T-helper 2 cell treated with Interferon-gamma antibody and Interleukin-4, amounts not matched to agents 5 μg/mL and 100 μg/mL, for 36 hours (primary cell): ENCODE data around the gene USP4.

Source experiments
- DNase-seq: peaks from one replicate; pipeline ENCODE4 v3.0.0; 2021; ENCODE audit warnings: low spot score
- H3K27ac Mint-ChIP-seq: one replicate; pipeline ENCODE4 v1.8.0; 2021; ENCODE audit warnings: mild to moderate bottlenecking, mixed read lengths
- H3K27me3 Mint-ChIP-seq: one replicate; pipeline ENCODE4 v1.8.0; 2021; ENCODE audit warnings: low read depth, mixed read lengths
- H3K36me3 Mint-ChIP-seq: one replicate; pipeline ENCODE4 v1.8.0; 2021; ENCODE audit warnings: low read depth, mixed read lengths
- H3K4me1 Mint-ChIP-seq: one replicate; pipeline ENCODE4 v1.8.0; 2021; ENCODE audit warnings: low read depth, mixed read lengths
- H3K4me3 Mint-ChIP-seq: one replicate; pipeline ENCODE4 v1.8.0; 2022; ENCODE audit warnings: mild to moderate bottlenecking, moderate library complexity, mixed read lengths
- H3K9me3 Mint-ChIP-seq: one replicate; pipeline ENCODE4 v1.8.0; 2021; ENCODE audit warnings: mixed read lengths

USP4 gene

GRCh38 chr3:49296781-49297411 is 43.0 kb downstream of the USP4 start:
- no peak overlapping the region for H3K27ac Mint-ChIP-seq
- no peak for DNase-seq
- H3K4me3 Mint-ChIP-seq, result no peak overlapping the region
- H3K9me3 Mint-ChIP-seq, result no peaks in the 10 kb centered on the region
- peaks cover 2% of the 10 kb centered on the region for H3K4me1 Mint-ChIP-seq
- peaks cover 68% of the 10 kb centered on the region for H3K36me3 Mint-ChIP-seq
- H3K27me3 Mint-ChIP-seq, result no peaks in the 10 kb centered on the region

DNA sequence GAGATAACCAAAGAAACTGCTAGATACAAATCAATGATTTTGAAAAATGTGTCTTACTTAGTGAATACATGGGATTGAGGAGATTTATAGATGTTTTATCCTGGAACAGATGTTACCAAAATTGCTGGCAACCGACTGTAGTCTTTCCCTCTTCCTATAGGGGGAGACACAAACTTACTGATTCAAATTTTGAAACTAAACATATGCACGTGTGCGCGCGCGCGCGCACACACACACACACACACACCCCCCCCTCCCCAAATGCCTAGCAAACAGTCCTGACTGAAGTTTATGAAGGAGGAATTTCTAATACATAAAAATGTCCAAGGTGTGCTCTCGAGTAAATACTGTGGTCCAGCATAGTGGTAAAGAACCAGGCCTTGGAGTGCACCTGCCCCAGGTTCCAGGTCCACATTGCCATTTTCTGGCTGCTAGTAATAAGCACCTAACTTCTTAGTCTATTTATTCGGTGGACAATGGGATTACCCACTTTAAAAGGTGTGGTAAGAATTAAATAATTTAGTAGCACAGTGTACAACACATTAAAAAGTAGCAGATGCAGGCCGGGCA is 44.3 kb downstream of the USP4 start:
- Mint-ChIP-seq H3K27ac (no peak overlapping the region), H3K4me3 (no peak overlapping the region), H3K4me1 (peaks cover 2% of the 10 kb centered on the region), H3K36me3 (peaks cover 63% of the 10 kb centered on the region), H3K27me3 (no peaks in the 10 kb centered on the region), H3K9me3 (no peaks in the 10 kb centered on the region)
- no peak for DNase-seq

DNA sequence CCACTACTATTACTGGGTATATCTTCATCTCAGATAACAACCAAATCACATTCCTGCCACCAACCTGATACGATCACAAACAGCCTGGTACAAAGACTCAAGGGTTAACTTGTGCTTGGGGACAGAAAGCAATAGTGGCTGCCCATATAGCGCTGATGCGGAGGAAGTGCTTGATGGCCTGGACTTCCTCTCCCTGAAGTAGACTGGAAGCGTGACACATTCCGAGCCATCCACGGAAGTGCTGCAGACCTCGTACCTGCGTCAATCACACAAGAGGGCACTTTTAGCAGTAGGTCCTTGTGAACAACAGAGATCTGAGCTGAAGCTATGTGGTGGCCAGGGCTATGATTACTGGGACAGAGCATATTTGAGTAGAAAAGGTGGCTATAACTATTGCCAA is 45.5 kb downstream of the USP4 start:
- Mint-ChIP-seq H3K9me3 (no peaks in the 10 kb centered on the region), H3K27ac (no peak overlapping the region), H3K27me3 (no peaks in the 10 kb centered on the region), H3K36me3 (peaks cover 58% of the 10 kb centered on the region), H3K4me3 (no peak overlapping the region), H3K4me1 (peaks cover 2% of the 10 kb centered on the region)
- DNase-seq, result no peak

DNA sequence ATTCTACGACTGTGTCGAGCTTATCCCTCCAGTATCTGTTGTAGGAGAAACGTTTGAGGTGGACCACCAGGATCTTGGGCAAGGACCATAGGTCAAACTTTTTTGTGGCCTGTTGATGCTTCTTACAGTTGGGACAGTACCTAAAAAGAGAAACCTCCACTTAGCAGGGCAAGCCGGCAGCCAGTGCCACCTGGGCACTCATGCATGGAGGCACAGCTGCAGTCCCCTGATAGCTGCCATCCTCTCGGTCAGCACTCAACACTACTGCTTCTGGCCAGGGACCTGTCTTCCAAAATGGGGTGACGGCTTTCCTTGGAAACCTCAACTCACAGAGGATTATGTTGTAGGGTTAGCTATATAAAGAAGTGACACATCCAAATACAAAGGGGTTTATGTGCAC is 55.9 kb downstream of the USP4 start:
- H3K9me3 Mint-ChIP-seq, result no peaks in the 10 kb centered on the region
- H3K36me3 Mint-ChIP-seq, result peaks cover 64% of the 10 kb centered on the region
- no peaks in the 10 kb centered on the region for H3K27me3 Mint-ChIP-seq
- peaks cover 3% of the 10 kb centered on the region for H3K4me1 Mint-ChIP-seq
- no peak for DNase-seq
- no peak overlapping the region for H3K27ac Mint-ChIP-seq
- H3K4me3 Mint-ChIP-seq, result no peak overlapping the region

DNA sequence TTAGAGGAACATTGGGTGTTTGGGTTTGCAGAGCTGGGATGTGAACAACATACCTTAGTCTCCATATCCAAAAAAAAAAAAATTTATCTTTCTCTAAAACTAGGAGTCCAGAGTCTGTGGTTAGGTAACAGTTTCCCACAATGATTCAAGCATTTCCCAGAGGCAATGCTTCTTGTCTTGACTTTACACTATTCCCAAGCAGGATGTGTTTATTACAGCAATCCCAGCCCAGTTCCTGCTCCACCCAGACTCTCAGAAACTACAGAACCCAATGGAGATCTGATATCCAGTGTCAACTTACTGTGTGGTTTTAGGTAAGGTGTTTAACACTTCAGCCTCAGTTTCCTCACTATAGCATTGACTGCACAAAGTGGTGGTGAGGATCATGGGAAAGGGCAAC is 60.5 kb downstream of the USP4 start:
- Mint-ChIP-seq H3K27ac (no peak overlapping the region), H3K36me3 (peaks cover 42% of the 10 kb centered on the region), H3K27me3 (no peaks in the 10 kb centered on the region)

DNA sequence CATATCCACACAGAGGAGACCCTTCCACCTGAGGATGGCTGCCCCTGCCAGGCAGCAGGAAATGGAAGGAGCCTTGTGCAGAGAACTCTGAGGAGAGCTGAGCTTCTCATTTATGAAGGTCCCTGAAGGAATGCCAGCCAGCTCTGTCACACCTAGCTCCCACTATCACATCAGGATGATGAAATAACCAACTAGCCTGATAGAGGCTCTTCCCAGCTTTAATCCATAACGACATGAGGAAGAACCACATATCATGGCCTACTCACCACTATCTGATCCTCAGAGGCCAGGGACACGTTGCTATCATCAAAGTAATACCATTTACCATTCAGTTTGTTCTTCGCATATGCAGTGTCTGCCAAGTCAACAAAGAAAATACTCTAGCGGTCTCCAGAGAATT is 61.3 kb downstream of the USP4 start:
- no peak for DNase-seq
- no peak overlapping the region for H3K27ac Mint-ChIP-seq
- peaks cover 33% of the 10 kb centered on the region for H3K36me3 Mint-ChIP-seq

More for the DNA sequence above, 60.5 kb downstream of the USP4 start:
- H3K4me1 Mint-ChIP-seq, result peaks cover 24% of the 10 kb centered on the region
- H3K9me3 Mint-ChIP-seq, result no peaks in the 10 kb centered on the region
- H3K4me3 Mint-ChIP-seq, result no peak overlapping the region
- DNase-seq, result no peak

DNA sequence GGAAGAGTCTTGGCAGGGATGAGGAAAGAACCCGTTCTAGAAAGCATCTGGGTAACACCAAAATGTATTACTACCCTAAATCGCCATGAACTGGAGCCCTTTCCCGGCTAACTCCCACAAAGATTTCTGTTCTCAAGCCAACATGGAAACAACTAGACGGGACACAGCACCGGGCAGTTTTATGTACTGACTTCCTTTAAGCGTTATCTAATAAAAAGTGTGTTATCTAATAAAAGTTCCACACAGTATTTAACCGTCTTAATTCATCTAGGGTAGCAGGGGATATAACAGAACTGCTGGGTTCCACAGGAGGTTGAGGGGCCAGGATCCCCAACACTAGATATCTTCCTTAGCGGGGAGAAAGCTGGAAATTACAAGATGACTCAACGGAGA is 62.5 kb downstream of the USP4 start:
- H3K4me1 Mint-ChIP-seq, result peaks cover 24% of the 10 kb centered on the region
- peaks cover 30% of the 10 kb centered on the region for H3K36me3 Mint-ChIP-seq
- H3K4me3 Mint-ChIP-seq, result peak overlapping the region; percentile 85
- DNase-seq, result no peak
- no peaks in the 10 kb centered on the region for H3K27me3 Mint-ChIP-seq
- H3K9me3 Mint-ChIP-seq, result no peaks in the 10 kb centered on the region
- H3K27ac Mint-ChIP-seq, result peak overlapping the region; percentile 82

More for the DNA sequence above, 61.3 kb downstream of the USP4 start:
- Mint-ChIP-seq H3K4me3 (no peak overlapping the region), H3K27me3 (no peaks in the 10 kb centered on the region), H3K4me1 (peaks cover 24% of the 10 kb centered on the region), H3K9me3 (no peaks in the 10 kb centered on the region)

DNA sequence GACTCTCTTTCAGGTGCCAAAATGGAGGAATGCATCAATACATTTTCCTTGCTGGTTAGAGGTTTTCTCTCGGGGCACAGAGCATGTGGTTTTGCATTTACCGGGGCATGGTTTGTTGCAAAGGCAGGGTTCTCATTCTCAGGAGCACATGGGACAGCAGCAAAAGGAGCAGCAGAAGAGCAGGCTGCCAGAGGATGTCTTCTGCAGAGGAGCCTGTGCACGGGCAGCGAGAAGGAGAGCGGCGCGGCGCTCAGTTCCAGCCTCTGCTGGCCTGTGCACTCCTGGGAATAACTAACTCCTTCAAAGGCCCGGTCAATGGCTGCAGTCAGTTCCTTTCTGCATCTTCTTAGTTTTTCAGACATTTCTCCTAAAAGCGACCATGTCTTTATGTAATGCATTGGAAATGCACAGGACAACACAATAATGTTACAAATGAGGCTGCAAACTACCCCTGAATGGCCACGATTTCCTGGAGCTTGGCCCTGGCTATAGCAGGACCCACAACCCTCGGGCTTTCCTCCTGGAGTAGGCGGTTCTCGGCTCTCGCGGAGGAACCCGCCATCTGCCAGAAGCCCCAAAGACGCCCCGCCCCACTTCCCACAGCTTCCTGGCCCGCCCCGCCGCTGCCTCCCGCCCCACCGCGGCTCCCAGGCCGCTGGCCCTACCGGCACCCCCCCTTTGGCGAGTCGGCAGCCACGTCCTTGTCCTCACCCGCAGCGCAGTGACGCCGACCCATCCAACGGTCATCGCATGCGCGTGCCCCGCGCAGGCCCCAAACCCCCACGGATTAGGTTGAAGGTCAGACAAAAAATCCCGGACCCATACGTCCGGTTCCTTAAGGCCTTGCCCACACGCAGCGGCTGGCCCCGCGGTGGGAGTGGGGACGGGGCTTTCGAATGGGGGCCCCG is 63.1 kb downstream of the USP4 start, which contains the start of gene C3orf62:
Gene C3orf62 (minus strand): TSS at position 758 of the 908 bp plus-strand sequence. CDS start 360 bp downstream, at position 398.
- peak; percentile 85 for DNase-seq
- H3K9me3 Mint-ChIP-seq, result no peaks in the 10 kb centered on the region
- H3K27me3 Mint-ChIP-seq, result no peaks in the 10 kb centered on the region
- peaks cover 27% of the 10 kb centered on the region for H3K36me3 Mint-ChIP-seq
- peak within 1 kb of the TSS; percentile 85 for H3K4me3 Mint-ChIP-seq
- H3K27ac Mint-ChIP-seq, result peak within 1 kb of the TSS; percentile 82
- peaks cover 24% of the 10 kb centered on the region for H3K4me1 Mint-ChIP-seq

DNA sequence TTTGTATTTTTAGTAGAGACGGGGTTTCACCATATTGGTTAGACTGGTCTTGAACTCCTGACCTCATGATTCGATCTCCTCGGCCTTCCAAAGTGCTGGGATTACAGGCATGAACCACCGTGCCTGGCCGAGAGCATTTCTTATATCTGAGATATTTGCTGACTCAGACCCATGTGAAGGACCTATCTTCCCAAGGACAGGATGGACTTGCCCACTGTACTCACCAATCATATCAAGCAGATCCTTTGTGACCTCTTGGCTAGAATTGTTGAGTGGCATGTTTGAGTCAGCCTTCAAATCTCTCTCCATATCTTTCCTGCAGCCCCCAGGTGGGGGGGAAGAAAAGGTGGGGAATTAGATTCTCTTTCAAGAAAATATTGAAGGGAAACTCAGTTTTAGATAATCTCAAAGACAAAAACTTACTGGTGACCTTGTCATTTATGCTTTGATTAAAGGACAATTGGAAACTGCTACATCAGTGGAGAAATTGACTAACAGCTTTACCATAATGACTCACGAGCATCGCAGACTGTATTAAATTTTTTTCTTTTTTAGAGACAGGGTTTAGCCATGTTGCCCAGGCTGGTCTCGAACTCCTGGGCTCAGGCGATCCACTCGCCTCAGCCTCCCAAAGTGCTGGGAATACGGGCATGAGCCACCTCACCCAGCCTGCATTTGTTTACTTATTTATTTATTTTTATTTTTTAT is 65.9 kb downstream of the USP4 start:
- peaks cover 24% of the 10 kb centered on the region for H3K36me3 Mint-ChIP-seq
- no peak overlapping the region for H3K27ac Mint-ChIP-seq
- H3K4me1 Mint-ChIP-seq, result peaks cover 21% of the 10 kb centered on the region
- H3K9me3 Mint-ChIP-seq, result no peaks in the 10 kb centered on the region
- no peaks in the 10 kb centered on the region for H3K27me3 Mint-ChIP-seq
- H3K4me3 Mint-ChIP-seq, result no peak overlapping the region
- DNase-seq, result no peak

DNA sequence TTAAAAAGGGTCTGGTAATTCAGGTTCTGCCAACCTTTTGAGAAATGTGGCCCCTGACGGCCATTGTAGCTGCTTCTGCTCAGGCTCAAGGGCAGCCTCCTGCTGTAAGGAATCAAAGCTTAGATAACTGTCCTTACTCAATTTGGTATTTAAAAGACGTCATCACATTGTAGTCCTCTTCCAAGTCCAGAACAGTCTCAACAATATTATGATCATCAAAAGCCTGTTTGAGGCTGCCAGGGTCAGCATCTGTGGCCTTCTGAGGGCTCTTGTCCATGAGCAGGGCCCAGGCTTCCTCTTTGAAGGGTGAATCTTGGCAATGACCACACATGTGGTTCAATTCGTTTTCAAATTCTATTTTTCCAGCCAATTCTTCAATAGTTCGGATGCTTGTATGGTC is 68.8 kb downstream of the USP4 start:
- Mint-ChIP-seq H3K4me1 (peaks cover 5% of the 10 kb centered on the region), H3K36me3 (peaks cover 13% of the 10 kb centered on the region), H3K9me3 (no peaks in the 10 kb centered on the region), H3K27me3 (no peaks in the 10 kb centered on the region), H3K27ac (no peak overlapping the region), H3K4me3 (no peak overlapping the region)
- DNase-seq, result no peak

DNA sequence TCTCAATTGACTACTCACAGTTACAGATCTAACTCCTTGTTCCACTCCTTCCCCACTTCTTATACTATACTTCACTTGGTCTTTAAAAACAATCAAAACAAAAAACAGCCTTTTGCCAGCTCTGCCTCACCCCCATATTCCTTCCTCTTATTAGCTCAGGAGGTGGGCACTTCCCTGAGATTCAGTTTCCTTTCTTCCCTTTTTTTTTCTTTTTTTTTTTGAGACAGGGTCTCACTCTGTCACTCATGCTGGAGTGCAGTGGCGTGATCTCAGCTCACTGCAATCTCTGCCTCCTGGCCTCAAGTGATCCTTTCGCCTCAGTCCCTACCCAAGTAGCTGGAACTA is 69.7 kb downstream of the USP4 start:
- Mint-ChIP-seq H3K4me3 (no peak overlapping the region), H3K27me3 (no peaks in the 10 kb centered on the region), H3K9me3 (no peaks in the 10 kb centered on the region), H3K36me3 (peaks cover 13% of the 10 kb centered on the region), H3K27ac (no peak overlapping the region), H3K4me1 (no peaks in the 10 kb centered on the region)
- no peak for DNase-seq

- Mint-ChIP-seq H3K36me3 (peaks cover 13% of the 10 kb centered on the region), H3K4me1 (no peaks in the 10 kb centered on the region), H3K27me3 (no peaks in the 10 kb centered on the region), H3K4me3 (no peak overlapping the region), H3K27ac (no peak overlapping the region), H3K9me3 (no peaks in the 10 kb centered on the region)
- DNase-seq, result no peak
These were observed 70.3 kb downstream of the USP4 start for GRCh38 chr3:49269443-49270155.

DNA sequence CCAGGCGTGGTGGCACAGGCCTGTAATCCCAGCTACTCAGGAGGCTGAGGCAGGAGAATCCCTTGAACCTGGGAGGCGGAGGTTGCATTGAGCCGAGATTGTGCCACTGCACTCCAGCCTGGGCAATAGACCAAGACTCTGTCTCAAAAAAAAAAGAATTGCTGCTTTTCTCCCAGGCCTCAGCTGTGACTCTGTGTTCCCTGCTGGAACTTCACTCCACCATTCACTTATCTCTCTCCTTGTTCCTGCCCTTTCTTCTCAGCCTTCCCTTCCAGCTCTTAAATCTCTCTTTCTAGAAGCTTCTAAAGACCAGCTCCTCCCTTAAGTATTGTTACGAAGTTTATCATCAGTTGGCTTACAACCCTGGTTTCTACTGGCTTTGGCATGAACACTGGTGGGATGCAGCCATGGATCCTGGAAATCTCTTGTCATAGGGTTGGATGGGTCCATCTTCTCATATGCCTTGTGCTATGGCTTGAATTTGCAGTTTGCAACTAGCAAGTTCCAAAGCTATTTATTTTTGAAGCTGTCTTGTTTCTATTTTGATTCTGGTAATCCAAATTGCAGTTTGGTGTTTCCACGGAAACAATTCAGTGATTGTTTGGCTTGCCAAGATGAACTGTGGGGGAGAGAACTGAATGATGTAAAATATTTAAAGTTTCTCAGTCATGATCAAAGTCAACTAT is 73.3 kb downstream of the USP4 start:
- no peaks in the 10 kb centered on the region for H3K27me3 Mint-ChIP-seq

More for the DNA sequence above, 73.3 kb downstream of the USP4 start:
- Mint-ChIP-seq H3K4me3 (no peak overlapping the region), H3K36me3 (peaks cover 10% of the 10 kb centered on the region), H3K9me3 (no peaks in the 10 kb centered on the region), H3K4me1 (no peaks in the 10 kb centered on the region), H3K27ac (no peak overlapping the region)
- no peak for DNase-seq
